SK-N-SH treated with all-trans-retinoic acid at 6 μM for 48 hours (cell line): ENCODE measurements around the gene KIF6.
A peak's percentile ranks its signal among the peaks of the same experiment; 100 is the strongest.

Experiments used
- ATAC-seq: fragments of 200-7000 bp; cut with Tn5 transposase; 3 replicates; pipeline ENCODE4 v1.9.1; 2020; ENCODE audit warnings: mild to moderate bottlenecking, moderate library complexity
- ARNTL ChIP-seq: fragments of 450-650 bp; formaldehyde crosslinking; IDR thresholded peaks from 2 replicates; pipeline ENCODE4 v1.5.0; 2020; ENCODE audit warnings: low read depth, mild to moderate bottlenecking, moderate library complexity, borderline replicate concordance
- BACH2 ChIP-seq: fragments of 250-450 bp; sonication (Bioruptor Pico); IDR thresholded peaks from 2 replicates; pipeline ENCODE4 v1.9.0; 2021; ENCODE audit warnings: mild to moderate bottlenecking, borderline replicate concordance
- CSDC2 ChIP-seq: fragments of 250-450 bp; sonication (Bioruptor Pico); IDR thresholded peaks from 2 replicates; pipeline ENCODE4 v1.5.0; 2020; ENCODE audit warnings: mild to moderate bottlenecking, moderate library complexity
- ESRRG ChIP-seq: fragments of 250-450 bp; sonication (Bioruptor Pico); IDR thresholded peaks from 2 replicates; pipeline ENCODE4 v1.6.1; 2021; ENCODE audit warnings: mild to moderate bottlenecking
- GLIS3 ChIP-seq: fragments of 250-450 bp; sonication (Bioruptor Pico); IDR thresholded peaks from 2 replicates; pipeline ENCODE4 v1.5.0; 2020; ENCODE audit warnings: mild to moderate bottlenecking, moderate library complexity
- ISL1 ChIP-seq: fragments of 250-450 bp; sonication (Bioruptor Pico); IDR thresholded peaks from 2 replicates; pipeline ENCODE4 v2.1.2; 2022; ENCODE audit warnings: mild to moderate bottlenecking, moderate library complexity
- OSR1 ChIP-seq: fragments of 250-450 bp; sonication (Bioruptor Pico); IDR thresholded peaks from 2 replicates; pipeline ENCODE4 v1.8.0; 2022; ENCODE audit warnings: moderate library complexity, mild to moderate bottlenecking, inconsistent platforms
- PPARA ChIP-seq: fragments of 250-450 bp; sonication (Bioruptor Pico); IDR thresholded peaks from 2 replicates; pipeline ENCODE4 v1.5.0; 2020; ENCODE audit warnings: mild to moderate bottlenecking, borderline replicate concordance
- RARB ChIP-seq: fragments of 250-450 bp; sonication (Bioruptor Pico); IDR thresholded peaks from 2 replicates; pipeline ENCODE4 v1.8.0; 2021; ENCODE audit warnings: mild to moderate bottlenecking, moderate library complexity
- SNAI2 ChIP-seq: fragments of 250-450 bp; sonication (Bioruptor Pico); IDR thresholded peaks from 2 replicates; pipeline ENCODE4 v1.5.0; 2020; ENCODE audit warnings: mild to moderate bottlenecking, moderate library complexity
- TCF4 ChIP-seq: fragments of 250-450 bp; sonication (Bioruptor Pico); IDR thresholded peaks from 2 replicates; pipeline ENCODE4 v1.8.0; 2021; ENCODE audit warnings: mild to moderate bottlenecking, moderate library complexity, borderline replicate concordance
- TOX ChIP-seq: fragments of 250-450 bp; sonication (Bioruptor Pico); IDR thresholded peaks from 2 replicates; pipeline ENCODE4 v1.8.0; 2021; ENCODE audit warnings: mild to moderate bottlenecking, moderate library complexity, borderline replicate concordance
- ZC3H10 ChIP-seq: fragments of 250-450 bp; sonication (Bioruptor Pico); IDR thresholded peaks from 2 replicates; pipeline ENCODE4 v1.5.1; 2021; ENCODE audit warnings: mild to moderate bottlenecking, moderate library complexity
- ZFP3 ChIP-seq: fragments of 250-450 bp; sonication (Bioruptor Pico); IDR thresholded peaks from 2 replicates; pipeline ENCODE4 v1.5.0; 2020; ENCODE audit warnings: mild to moderate bottlenecking, moderate library complexity
- ZFP30 ChIP-seq: fragments of 450-650 bp; formaldehyde crosslinking; IDR thresholded peaks from 2 replicates; pipeline ENCODE4 v1.5.0; 2022; ENCODE audit warnings: mild to moderate bottlenecking, moderate library complexity
- ZNF565 ChIP-seq: fragments of 450-650 bp; formaldehyde crosslinking; conservative IDR thresholded peaks from 2 replicates; pipeline ENCODE4 v1.5.0; 2020; ENCODE audit warnings: low read depth, mild to moderate bottlenecking, moderate library complexity
- ZNF70 ChIP-seq: fragments of 450-650 bp; formaldehyde crosslinking; IDR thresholded peaks from 2 replicates; pipeline ENCODE4 v1.5.0; 2020; ENCODE audit warnings: mild to moderate bottlenecking, moderate library complexity
- ZNF8 ChIP-seq: fragments of 450-650 bp; formaldehyde crosslinking; IDR thresholded peaks from 2 replicates; pipeline ENCODE4 v1.5.0; 2020; ENCODE audit warnings: mild to moderate bottlenecking, moderate library complexity
- TF ChIP-seq, protein P1 (sequence below): fragments of 250-450 bp; sonication (Bioruptor Pico); IDR thresholded peaks from 2 replicates; pipeline ENCODE4 v1.8.0; 2020; ENCODE audit warnings: mild to moderate bottlenecking, moderate library complexity, borderline replicate concordance
- TF ChIP-seq, protein P2 (sequence below): fragments of 250-450 bp; sonication (Bioruptor Pico); IDR thresholded peaks from 2 replicates; pipeline ENCODE4 v1.5.1; 2020; ENCODE audit warnings: low read depth, mild to moderate bottlenecking, moderate library complexity
- TF ChIP-seq, protein P3 (sequence below): fragments of 250-450 bp; sonication (Bioruptor Pico); IDR thresholded peaks from 2 replicates; pipeline ENCODE4 v1.5.0; 2020; ENCODE audit warnings: mild to moderate bottlenecking, moderate library complexity
- TF ChIP-seq, protein P4 (sequence below): fragments of 250-450 bp; sonication (Bioruptor Pico); IDR thresholded peaks from 2 replicates; pipeline ENCODE4 v1.5.1; 2021; ENCODE audit warnings: mild to moderate bottlenecking, moderate library complexity
- TF ChIP-seq, protein P5 (sequence below): fragments of 250-450 bp; sonication (Bioruptor Pico); IDR thresholded peaks from 2 replicates; pipeline ENCODE4 v1.8.0; 2021; ENCODE audit warnings: low read depth, mild to moderate bottlenecking, moderate library complexity, borderline replicate concordance

KIF6 gene

DNA sequence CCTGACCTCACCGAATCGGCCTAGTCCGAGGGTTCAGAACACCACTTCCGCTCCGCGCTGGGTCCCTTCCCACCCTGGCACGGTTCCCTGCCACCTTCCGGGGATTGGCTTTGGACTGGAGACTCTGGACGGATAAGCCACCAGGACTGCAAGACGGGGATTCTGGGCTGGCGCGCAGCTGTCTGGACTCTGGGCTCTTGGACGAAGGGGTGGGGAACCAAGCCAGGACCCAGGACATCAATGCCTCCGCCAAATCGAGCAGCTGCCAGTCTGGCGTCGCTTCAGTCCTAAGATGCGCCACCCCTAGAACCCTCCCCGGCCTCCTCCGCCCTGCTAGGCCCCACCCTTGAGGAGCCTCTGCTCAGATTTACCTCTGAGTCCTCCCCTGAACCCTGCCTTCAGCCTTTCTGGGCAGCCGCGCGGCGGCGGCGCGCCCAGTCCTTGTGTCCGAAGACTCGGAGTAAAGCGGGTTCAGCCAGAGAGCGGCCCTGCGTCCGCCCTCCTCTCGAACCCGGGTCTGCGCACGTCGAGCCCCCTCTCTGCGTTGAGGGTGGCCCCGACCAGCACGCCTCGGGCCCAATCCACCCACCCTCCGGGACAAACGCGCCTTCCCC, 412.2 kb downstream of the KIF6 start:
- TF ChIP-seq ISL1 (CRISPR knock-in tag): no peak
- no peak for TF ChIP-seq PPARA (CRISPR knock-in tag)
- ATAC-seq: no peak

DNA sequence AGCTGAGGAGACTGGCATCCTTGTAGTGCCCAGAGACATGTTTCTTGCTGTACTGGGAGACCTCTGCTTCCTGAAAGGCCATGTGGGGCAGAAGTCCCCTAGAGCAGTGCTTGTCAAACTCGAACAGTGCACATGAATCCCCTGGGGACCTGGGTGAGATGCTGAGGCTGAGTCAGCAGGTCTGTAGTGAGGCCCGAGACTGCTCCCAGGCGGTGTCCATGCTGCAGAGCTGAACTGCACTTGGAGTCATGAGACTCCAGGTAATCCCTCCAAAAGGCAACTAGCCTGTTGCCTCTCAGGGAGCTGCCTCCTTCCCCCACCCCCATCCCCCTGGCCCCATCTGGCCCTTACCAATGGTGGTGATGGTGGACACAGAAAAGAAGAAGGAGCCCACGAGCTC, 414.7 kb downstream of the KIF6 start:
- TF ChIP-seq, protein P1, sequence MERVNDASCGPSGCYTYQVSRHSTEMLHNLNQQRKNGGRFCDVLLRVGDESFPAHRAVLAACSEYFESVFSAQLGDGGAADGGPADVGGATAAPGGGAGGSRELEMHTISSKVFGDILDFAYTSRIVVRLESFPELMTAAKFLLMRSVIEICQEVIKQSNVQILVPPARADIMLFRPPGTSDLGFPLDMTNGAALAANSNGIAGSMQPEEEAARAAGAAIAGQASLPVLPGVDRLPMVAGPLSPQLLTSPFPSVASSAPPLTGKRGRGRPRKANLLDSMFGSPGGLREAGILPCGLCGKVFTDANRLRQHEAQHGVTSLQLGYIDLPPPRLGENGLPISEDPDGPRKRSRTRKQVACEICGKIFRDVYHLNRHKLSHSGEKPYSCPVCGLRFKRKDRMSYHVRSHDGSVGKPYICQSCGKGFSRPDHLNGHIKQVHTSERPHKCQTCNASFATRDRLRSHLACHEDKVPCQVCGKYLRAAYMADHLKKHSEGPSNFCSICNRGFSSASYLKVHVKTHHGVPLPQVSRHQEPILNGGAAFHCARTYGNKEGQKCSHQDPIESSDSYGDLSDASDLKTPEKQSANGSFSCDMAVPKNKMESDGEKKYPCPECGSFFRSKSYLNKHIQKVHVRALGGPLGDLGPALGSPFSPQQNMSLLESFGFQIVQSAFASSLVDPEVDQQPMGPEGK (CRISPR knock-in tag): no peak
- TF ChIP-seq CSDC2 (CRISPR knock-in tag) (no peak), ARNTL (CRISPR knock-in tag) (no peak), SNAI2 (CRISPR knock-in tag) (no peak), PPARA (CRISPR knock-in tag) (no peak), ZC3H10 (CRISPR knock-in tag) (no peak), RARB (no peak), TCF4 (no peak), OSR1 (CRISPR knock-in tag) (no peak), ESRRG (CRISPR knock-in tag) (no peak), ZNF70 (no peak), TOX (CRISPR knock-in tag) (no peak), GLIS3 (CRISPR knock-in tag) (no peak), ZFP30 (no peak), ISL1 (CRISPR knock-in tag) (no peak)
- TF ChIP-seq, protein P2, sequence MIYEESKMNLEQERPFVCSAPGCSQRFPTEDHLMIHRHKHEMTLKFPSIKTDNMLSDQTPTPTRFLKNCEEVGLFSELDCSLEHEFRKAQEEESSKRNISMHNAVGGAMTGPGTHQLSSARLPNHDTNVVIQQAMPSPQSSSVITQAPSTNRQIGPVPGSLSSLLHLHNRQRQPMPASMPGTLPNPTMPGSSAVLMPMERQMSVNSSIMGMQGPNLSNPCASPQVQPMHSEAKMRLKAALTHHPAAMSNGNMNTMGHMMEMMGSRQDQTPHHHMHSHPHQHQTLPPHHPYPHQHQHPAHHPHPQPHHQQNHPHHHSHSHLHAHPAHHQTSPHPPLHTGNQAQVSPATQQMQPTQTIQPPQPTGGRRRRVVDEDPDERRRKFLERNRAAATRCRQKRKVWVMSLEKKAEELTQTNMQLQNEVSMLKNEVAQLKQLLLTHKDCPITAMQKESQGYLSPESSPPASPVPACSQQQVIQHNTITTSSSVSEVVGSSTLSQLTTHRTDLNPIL (CRISPR knock-in tag): no peak
- TF ChIP-seq, protein P3, sequence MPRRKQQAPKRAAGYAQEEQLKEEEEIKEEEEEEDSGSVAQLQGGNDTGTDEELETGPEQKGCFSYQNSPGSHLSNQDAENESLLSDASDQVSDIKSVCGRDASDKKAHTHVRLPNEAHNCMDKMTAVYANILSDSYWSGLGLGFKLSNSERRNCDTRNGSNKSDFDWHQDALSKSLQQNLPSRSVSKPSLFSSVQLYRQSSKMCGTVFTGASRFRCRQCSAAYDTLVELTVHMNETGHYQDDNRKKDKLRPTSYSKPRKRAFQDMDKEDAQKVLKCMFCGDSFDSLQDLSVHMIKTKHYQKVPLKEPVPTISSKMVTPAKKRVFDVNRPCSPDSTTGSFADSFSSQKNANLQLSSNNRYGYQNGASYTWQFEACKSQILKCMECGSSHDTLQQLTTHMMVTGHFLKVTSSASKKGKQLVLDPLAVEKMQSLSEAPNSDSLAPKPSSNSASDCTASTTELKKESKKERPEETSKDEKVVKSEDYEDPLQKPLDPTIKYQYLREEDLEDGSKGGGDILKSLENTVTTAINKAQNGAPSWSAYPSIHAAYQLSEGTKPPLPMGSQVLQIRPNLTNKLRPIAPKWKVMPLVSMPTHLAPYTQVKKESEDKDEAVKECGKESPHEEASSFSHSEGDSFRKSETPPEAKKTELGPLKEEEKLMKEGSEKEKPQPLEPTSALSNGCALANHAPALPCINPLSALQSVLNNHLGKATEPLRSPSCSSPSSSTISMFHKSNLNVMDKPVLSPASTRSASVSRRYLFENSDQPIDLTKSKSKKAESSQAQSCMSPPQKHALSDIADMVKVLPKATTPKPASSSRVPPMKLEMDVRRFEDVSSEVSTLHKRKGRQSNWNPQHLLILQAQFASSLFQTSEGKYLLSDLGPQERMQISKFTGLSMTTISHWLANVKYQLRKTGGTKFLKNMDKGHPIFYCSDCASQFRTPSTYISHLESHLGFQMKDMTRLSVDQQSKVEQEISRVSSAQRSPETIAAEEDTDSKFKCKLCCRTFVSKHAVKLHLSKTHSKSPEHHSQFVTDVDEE: no peak
- no peak for ATAC-seq

DNA sequence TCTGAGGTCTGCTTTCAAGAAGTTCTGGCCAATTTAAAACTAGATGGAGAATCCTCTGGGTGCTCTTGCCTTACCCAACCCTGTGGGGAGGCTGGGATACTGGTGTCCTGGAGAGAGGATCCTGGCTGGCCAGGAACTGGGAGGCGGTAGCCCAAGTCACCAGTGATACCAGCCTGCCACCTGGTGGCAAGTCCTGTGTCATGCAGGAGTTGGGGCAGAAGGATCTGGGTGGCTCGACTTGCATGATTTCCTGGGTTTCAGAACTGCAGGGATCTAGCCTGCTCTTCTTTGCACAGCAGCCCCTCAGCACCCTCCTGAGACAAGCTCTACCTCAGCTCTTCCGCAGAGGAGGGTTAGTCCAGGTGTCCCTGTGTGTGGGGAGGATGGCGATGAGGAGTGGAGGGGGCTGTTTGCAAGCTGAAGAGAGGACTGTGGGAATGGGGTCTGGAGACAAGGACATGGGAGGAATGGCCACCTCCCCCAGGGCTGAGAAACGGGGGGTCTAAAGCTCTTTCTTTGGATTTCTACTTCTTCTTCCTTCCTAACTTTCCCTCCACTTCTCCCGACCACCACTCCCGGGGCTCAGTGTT, 415.2 kb downstream of the KIF6 start:
- ATAC-seq: peak; percentile 96

DNA sequence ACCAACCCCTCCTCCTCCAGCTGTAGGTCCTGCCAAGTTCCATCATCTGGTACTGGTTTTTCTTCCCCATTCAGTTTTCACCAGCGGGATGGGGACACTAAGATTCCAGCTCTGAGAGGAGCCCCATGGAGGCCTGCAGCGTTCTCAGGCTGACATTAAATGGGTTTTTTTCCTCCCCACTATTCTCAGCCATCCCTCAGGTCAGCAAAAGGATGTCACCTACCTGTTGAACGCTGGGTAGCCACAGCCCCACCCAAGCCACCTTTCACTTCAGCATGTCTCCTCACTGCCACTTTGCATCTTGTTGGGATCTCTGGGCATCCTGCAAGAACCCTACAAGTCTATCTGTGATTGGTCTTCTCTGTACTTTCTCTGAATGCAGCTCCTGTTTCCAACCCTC, 417.7 kb downstream of the KIF6 start:
- no peak for TF ChIP-seq ESRRG (CRISPR knock-in tag)
- no peak for TF ChIP-seq OSR1 (CRISPR knock-in tag)
- TF ChIP-seq ZFP30: no peak
- no peak for TF ChIP-seq GLIS3 (CRISPR knock-in tag)
- no peak for TF ChIP-seq ZNF8 (CRISPR knock-in tag)
- ATAC-seq: no peak

More for the DNA sequence above, 415.2 kb downstream of the KIF6 start:
- TF ChIP-seq PPARA (CRISPR knock-in tag) (no peak), TCF4 (no peak), ZC3H10 (CRISPR knock-in tag) (no peak), ZFP3 (CRISPR knock-in tag) (no peak), ZNF565 (no peak), CSDC2 (CRISPR knock-in tag) (no peak), SNAI2 (CRISPR knock-in tag) (no peak), GLIS3 (CRISPR knock-in tag) (no peak), RARB (no peak)
- TF ChIP-seq, all 23 proteins: peak for 0

DNA sequence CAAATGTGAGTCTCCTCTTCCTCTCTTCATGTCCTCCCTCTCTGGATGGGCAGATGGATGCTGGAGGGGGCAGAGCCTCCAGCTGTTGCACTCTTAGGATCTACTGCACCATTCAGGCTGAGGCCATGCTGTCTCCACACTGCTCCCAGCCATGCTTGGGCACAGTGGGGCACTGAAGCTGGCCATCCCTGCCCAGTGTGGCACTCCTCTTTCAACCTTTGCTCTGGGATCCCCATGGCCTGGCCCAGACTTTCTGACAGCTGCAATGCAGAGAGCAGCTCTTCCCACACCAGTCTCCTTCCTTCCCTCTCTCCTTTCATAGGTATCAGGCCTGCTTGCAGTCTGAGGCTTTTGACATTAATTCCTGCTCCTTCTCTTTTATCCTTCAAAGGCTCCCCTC, 420.3 kb downstream of the KIF6 start:
- ATAC-seq: no peak
- TF ChIP-seq, protein P4, sequence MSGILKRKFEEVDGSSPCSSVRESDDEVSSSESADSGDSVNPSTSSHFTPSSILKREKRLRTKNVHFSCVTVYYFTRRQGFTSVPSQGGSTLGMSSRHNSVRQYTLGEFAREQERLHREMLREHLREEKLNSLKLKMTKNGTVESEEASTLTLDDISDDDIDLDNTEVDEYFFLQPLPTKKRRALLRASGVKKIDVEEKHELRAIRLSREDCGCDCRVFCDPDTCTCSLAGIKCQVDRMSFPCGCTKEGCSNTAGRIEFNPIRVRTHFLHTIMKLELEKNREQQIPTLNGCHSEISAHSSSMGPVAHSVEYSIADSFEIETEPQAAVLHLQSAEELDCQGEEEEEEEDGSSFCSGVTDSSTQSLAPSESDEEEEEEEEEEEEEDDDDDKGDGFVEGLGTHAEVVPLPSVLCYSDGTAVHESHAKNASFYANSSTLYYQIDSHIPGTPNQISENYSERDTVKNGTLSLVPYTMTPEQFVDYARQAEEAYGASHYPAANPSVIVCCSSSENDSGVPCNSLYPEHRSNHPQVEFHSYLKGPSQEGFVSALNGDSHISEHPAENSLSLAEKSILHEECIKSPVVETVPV (CRISPR knock-in tag): no peak
- TF ChIP-seq CSDC2 (CRISPR knock-in tag): no peak
- TF ChIP-seq SNAI2 (CRISPR knock-in tag): no peak
- TF ChIP-seq ZFP30: no peak
- TF ChIP-seq, protein P5, sequence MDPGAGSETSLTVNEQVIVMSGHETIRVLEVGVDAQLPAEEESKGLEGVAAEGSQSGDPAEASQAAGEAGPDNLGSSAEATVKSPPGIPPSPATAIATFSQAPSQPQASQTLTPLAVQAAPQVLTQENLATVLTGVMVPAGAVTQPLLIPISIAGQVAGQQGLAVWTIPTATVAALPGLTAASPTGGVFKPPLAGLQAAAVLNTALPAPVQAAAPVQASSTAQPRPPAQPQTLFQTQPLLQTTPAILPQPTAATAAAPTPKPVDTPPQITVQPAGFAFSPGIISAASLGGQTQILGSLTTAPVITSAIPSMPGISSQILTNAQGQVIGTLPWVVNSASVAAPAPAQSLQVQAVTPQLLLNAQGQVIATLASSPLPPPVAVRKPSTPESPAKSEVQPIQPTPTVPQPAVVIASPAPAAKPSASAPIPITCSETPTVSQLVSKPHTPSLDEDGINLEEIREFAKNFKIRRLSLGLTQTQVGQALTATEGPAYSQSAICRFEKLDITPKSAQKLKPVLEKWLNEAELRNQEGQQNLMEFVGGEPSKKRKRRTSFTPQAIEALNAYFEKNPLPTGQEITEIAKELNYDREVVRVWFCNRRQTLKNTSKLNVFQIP (CRISPR knock-in tag): no peak
- no peak for TF ChIP-seq ZC3H10 (CRISPR knock-in tag)
- TF ChIP-seq ARNTL (CRISPR knock-in tag): no peak
- TF ChIP-seq, protein P2 (CRISPR knock-in tag): no peak
- TF ChIP-seq TCF4: no peak
- no peak for TF ChIP-seq ISL1 (CRISPR knock-in tag)
- TF ChIP-seq ZNF565: no peak
- no peak for TF ChIP-seq BACH2 (CRISPR knock-in tag)
- TF ChIP-seq ZNF70: no peak
- TF ChIP-seq ESRRG (CRISPR knock-in tag): no peak
